Trophoblast cell (in vitro differentiated cells and primary cell): ENCODE results near the gene ZKSCAN8.

Source experiments
- DNase-seq, 2 donors: peaks; one replicate each; pipeline ENCODE4 v3.0.0-alpha.2; 2016
- H2AFZ ChIP-seq: 2 replicates; pipeline ENCODE4 v1.6.1; 2013; ENCODE audit warnings: low read length, moderate library complexity, mild to moderate bottlenecking; ENCODE audit not compliant: insufficient read depth, poor library complexity
- H2AK5ac ChIP-seq: 2 replicates; pipeline ENCODE4 v1.6.1; 2013; ENCODE audit warnings: mild to moderate bottlenecking, low read length
- H2BK120ac ChIP-seq: 2 replicates; pipeline ENCODE4 v1.6.1; 2013; ENCODE audit warnings: low read length, mild to moderate bottlenecking, moderate library complexity; ENCODE audit not compliant: insufficient read depth, poor library complexity
- H2BK12ac ChIP-seq: 2 replicates; pipeline ENCODE4 v1.6.1; 2013; ENCODE audit warnings: mild to moderate bottlenecking, low read length, moderate library complexity
- H2BK5ac ChIP-seq: 2 replicates; pipeline ENCODE4 v1.6.1; 2013; ENCODE audit warnings: low read length, low read depth, moderate library complexity, mild to moderate bottlenecking; ENCODE audit not compliant: poor library complexity
- H3K14ac ChIP-seq: 2 replicates; pipeline ENCODE4 v1.6.1; 2013; ENCODE audit warnings: mild to moderate bottlenecking, low read length
- H3K18ac ChIP-seq: 2 replicates; pipeline ENCODE4 v1.6.1; 2013; ENCODE audit warnings: mild to moderate bottlenecking, low read length
- H3K23ac ChIP-seq: 2 replicates; pipeline ENCODE4 v1.6.1; 2013; ENCODE audit warnings: low read length
- H3K27ac ChIP-seq: 2 replicates; pipeline ENCODE4 v1.5.1; 2013; ENCODE audit warnings: low read depth, mild to moderate bottlenecking, inconsistent platforms, low read length, moderate library complexity
- H3K27me3 ChIP-seq: 2 replicates; pipeline ENCODE4 v1.6.1; 2013; ENCODE audit warnings: inconsistent platforms, mild to moderate bottlenecking, low read length, moderate library complexity; ENCODE audit not compliant: insufficient read depth
- H3K36me3 ChIP-seq, 2 experiments: 1 replicate in 1 of 2; 2 replicates in 1 of 2; pipeline ENCODE4 v1.6.1; 2013; ENCODE audit warnings: low read length in 2 of 2, mild to moderate bottlenecking in 2 of 2, moderate library complexity in 1 of 2; ENCODE audit not compliant: insufficient read depth in 2 of 2, control insufficient read depth in 1 of 2
- H3K4ac ChIP-seq: 2 replicates; pipeline ENCODE4 v1.6.1; 2013; ENCODE audit warnings: low read depth, mild to moderate bottlenecking, low read length, moderate library complexity
- H3K4me1 ChIP-seq, 2 experiments: 1 replicate in 1 of 2; 2 replicates in 1 of 2; pipeline ENCODE4 v1.6.1; 2013; ENCODE audit warnings: low read length in 2 of 2, mild to moderate bottlenecking in 2 of 2, moderate library complexity in 1 of 2; ENCODE audit not compliant: insufficient read depth in 2 of 2, control insufficient read depth in 1 of 2
- H3K4me2 ChIP-seq: 2 replicates; pipeline ENCODE4 v1.6.1; 2013; ENCODE audit warnings: inconsistent platforms, mild to moderate bottlenecking, low read length, moderate library complexity
- H3K4me3 ChIP-seq: 2 replicates; pipeline ENCODE4 v1.5.1; 2013; ENCODE audit warnings: mild to moderate bottlenecking, low read depth, low read length, inconsistent platforms
- H3K79me1 ChIP-seq: one replicate; pipeline ENCODE4 v1.6.1; 2013; ENCODE audit warnings: low read length
- H3K79me2 ChIP-seq: 2 replicates; pipeline ENCODE4 v1.6.1; 2013; ENCODE audit warnings: low read length, mild to moderate bottlenecking; ENCODE audit not compliant: control insufficient read depth, insufficient read depth, poor library complexity
- H3K9ac ChIP-seq: 2 replicates; pipeline ENCODE4 v1.6.1; 2013; ENCODE audit warnings: mild to moderate bottlenecking, low read length
- H3K9me3 ChIP-seq: 2 replicates; pipeline ENCODE4 v1.6.1; 2013; ENCODE audit warnings: low read depth, mild to moderate bottlenecking, control low read depth, inconsistent platforms, low read length; ENCODE audit not compliant: insufficient read depth
- H4K12ac ChIP-seq: 2 replicates; pipeline ENCODE4 v1.6.1; 2013; ENCODE audit warnings: low read depth, mild to moderate bottlenecking, low read length, moderate library complexity
- H4K8ac ChIP-seq: 2 replicates; pipeline ENCODE4 v1.6.1; 2013; ENCODE audit warnings: low read depth, mild to moderate bottlenecking, low read length, moderate library complexity
- H4K91ac ChIP-seq: one replicate; pipeline ENCODE4 v1.6.1; 2013; ENCODE audit warnings: low read depth, mild to moderate bottlenecking, low read length, moderate library complexity
- WGBS: extraction: QIAGEN DNeasy Blood & Tissue Kit; methylation state at CpG from one replicate; pipeline ENCODE4 v1.1.7; 2013; ENCODE audit warnings: missing lambda C conversion rate; ENCODE audit not compliant: insufficient read length, insufficient coverage; ENCODE audit errors: extremely low coverage; 5-methylcytosine and 5-hydroxymethylcytosine counted together

ZKSCAN8 gene

DNA sequence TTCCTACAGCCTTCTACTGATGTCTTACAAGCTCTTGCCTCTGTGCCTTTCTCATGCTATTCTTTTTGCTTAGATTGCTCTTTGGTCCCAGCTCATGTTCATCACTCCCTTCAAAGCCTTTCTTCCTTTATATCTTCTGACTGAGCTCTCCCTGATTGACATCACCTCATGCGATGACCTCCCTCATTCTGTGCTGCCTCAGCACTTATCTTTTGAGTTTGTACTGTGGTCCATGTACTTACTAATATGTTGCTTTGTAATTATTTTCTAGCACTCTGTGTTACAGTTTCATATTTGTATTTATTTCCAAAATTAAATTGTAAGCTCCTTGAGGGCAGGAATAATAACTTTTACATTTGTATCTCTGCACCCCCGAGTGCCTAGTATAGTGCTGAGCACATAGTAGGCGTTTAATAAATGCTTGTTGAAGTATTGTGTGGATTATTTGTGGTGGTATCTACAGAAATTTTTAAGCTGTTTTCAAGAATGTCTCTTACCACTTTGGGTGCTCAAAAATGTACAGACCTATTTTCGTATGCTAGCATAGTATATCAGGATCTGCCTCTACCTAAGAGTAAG lies 17.4 kb downstream of the ZKSCAN8 start:
- no CpG with 5 or more reads among the region's 4 CpGs for WGBS
- H2AK5ac ChIP-seq = no peak overlapping the region

DNA sequence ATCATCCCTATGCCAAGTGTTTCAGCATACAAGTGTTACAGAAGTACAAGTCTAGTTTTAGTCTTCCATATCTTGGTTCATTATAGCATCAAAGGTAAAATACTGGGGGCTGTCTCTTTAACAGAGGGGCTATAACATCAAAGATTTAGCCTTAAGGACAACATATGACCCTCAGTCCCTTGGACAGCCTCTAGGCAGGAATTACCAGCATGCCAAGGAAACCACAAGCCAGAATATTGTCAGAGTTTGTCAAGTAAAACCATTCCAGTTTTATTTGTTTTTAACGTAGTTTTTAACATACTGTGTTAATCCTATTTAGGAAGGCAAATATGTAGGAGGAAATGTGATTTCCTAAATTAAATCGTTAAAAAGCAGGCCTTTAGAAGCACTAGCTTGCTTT lies 18.6 kb downstream of the ZKSCAN8 start:
- WGBS = no CpG with 5 or more reads among the region's 2 CpGs
- no peak overlapping the region for H3K23ac ChIP-seq
- peaks cover 5% of the 10 kb centered on the region for H3K9me3 ChIP-seq
- H4K12ac ChIP-seq = no peak overlapping the region
- H2BK12ac ChIP-seq = no peak overlapping the region
- H3K4me3 ChIP-seq = no peak overlapping the region
- H3K18ac ChIP-seq = no peak overlapping the region
- no peak overlapping the region for H3K4me2 ChIP-seq
- H4K91ac ChIP-seq = no peak overlapping the region
- no peak overlapping the region for H3K27ac ChIP-seq
- no peak overlapping the region for H3K14ac ChIP-seq
- no peak overlapping the region for H2BK120ac ChIP-seq
- H3K79me2 ChIP-seq = no peaks in the 10 kb centered on the region
- H3K4ac ChIP-seq = no peak overlapping the region
- no peaks in the 10 kb centered on the region for H3K79me1 ChIP-seq
- no peak for DNase-seq
- no peak overlapping the region for H3K9ac ChIP-seq
- H3K36me3 ChIP-seq = peaks cover 0 to 2% of the 10 kb centered on the region in 2 experiments
- H2AK5ac ChIP-seq = no peak overlapping the region
- no peak overlapping the region for H2AFZ ChIP-seq
- peaks cover 0 to 3% of the 10 kb centered on the region in 2 experiments for H3K4me1 ChIP-seq
- no peak overlapping the region for H4K8ac ChIP-seq
- H3K27me3 ChIP-seq = no peaks in the 10 kb centered on the region
- H2BK5ac ChIP-seq = no peak overlapping the region

More for the DNA sequence above, 17.4 kb downstream of the ZKSCAN8 start:
- no peaks in the 10 kb centered on the region for H3K27me3 ChIP-seq
- no peak overlapping the region for H3K14ac ChIP-seq
- no peaks in the 10 kb centered on the region for H3K79me2 ChIP-seq
- H4K8ac ChIP-seq = no peak overlapping the region
- no peaks in the 10 kb centered on the region for H3K79me1 ChIP-seq
- no peak overlapping the region for H3K9ac ChIP-seq
- H4K91ac ChIP-seq = no peak overlapping the region
- no peak overlapping the region for H3K4me3 ChIP-seq
- H3K18ac ChIP-seq = no peak overlapping the region
- H2AFZ ChIP-seq = no peak overlapping the region
- H3K27ac ChIP-seq = no peak overlapping the region
- no peak overlapping the region for H2BK5ac ChIP-seq
- H2BK12ac ChIP-seq = no peak overlapping the region
- peaks cover 0 to 3% of the 10 kb centered on the region in 2 experiments for H3K4me1 ChIP-seq
- peaks cover 0 to 9% of the 10 kb centered on the region in 2 experiments for H3K36me3 ChIP-seq
- H4K12ac ChIP-seq = no peak overlapping the region
- DNase-seq = no peak
- H3K9me3 ChIP-seq = peaks cover 5% of the 10 kb centered on the region
- no peak overlapping the region for H3K4ac ChIP-seq
- H3K4me2 ChIP-seq = no peak overlapping the region
- no peak overlapping the region for H2BK120ac ChIP-seq
- no peak overlapping the region for H3K23ac ChIP-seq

DNA sequence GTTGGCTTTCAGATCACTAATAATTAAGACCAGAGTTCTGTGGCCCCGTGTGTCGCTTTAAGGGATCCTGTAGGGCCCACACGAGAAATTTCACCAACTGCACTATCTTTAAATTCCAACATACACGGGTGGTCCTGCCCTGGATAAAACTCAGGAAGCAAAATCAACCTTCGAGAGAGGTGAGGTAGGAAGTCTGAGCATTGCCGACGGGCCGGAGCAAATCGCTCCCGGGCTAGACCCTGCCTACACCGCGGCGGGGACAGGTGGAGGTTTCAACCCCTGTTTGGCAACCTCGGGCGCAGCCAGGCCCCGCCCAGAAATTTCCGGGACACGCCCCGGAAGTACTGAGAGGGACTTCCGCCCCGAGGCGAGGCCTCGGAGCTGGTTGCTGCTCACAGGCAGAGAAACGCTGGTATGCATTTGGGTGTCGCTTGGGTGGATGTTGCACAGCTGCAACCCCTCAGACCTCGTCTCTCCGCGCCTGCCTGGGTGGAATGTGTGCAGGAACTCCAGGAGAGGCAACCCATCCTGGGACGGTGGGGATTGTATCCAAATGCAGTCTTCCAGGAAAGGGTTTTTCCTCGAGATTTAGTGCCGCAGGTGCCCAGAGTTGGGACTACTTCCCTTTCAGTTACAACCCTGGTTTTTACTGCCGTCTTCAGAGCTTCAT lies 19.9 kb downstream of the ZKSCAN8 start:
- Histone ChIP-seq H3K14ac (no peak overlapping the region), H3K4ac (no peak overlapping the region), H3K36me3 (peaks cover 0 to 2% of the 10 kb centered on the region in 2 experiments), H3K23ac (no peak overlapping the region), H3K4me2 (peak overlapping the region; percentile 75), H4K91ac (no peak overlapping the region), H2AK5ac (no peak overlapping the region), H3K18ac (no peak overlapping the region), H3K4me3 (peak overlapping the region; percentile 73), H2BK120ac (no peak overlapping the region), H3K9ac (peak overlapping the region; percentile 67), H3K27me3 (no peaks in the 10 kb centered on the region), H3K79me1 (no peaks in the 10 kb centered on the region), H3K79me2 (no peaks in the 10 kb centered on the region), H2BK5ac (no peak overlapping the region), H2AFZ (peak overlapping the region; percentile 88), H3K9me3 (peaks cover 5% of the 10 kb centered on the region), H3K4me1 (peaks cover 0 to 3% of the 10 kb centered on the region in 2 experiments), H3K27ac (no peak overlapping the region), H4K12ac (peak overlapping the region; percentile 47), H4K8ac (peak overlapping the region; percentile 56), H2BK12ac (no peak overlapping the region)
- DNase-seq = peak; percentile 78 to 92
- no CpG with 5 or more reads among the region's 32 CpGs for WGBS

DNA sequence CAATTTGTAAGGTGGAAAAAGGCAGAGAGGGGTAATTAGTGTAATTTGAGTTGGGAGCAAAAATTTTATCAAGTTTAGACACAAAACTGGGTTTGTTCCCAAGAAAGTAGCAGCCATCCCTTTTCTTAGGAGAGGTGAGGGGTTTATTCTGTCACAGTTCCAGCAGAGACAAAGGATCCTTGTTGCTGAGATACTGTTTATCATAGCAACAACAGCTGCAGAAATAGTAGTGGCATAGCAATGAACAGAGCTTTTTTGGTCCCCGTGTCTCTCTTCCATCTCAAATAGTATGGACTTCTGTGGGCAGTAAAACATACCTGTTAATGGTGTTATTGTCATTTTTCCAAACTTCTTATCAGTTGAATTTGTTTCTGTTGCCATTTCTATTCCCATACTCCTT lies 23.9 kb downstream of the ZKSCAN8 start:
- H3K18ac ChIP-seq = no peak overlapping the region
- H3K14ac ChIP-seq = no peak overlapping the region
- no peaks in the 10 kb centered on the region for H3K79me1 ChIP-seq
- no peaks in the 10 kb centered on the region for H3K27me3 ChIP-seq
- no peak overlapping the region for H3K4me2 ChIP-seq
- no peak overlapping the region for H3K4ac ChIP-seq
- peaks cover 5% of the 10 kb centered on the region for H3K9me3 ChIP-seq
- DNase-seq = no peak
- no peak overlapping the region for H3K4me3 ChIP-seq
- no peak overlapping the region for H2AFZ ChIP-seq
- no peak overlapping the region for H3K27ac ChIP-seq
- no peak overlapping the region for H2BK5ac ChIP-seq
- H3K4me1 ChIP-seq = peaks cover 0 to 3% of the 10 kb centered on the region in 2 experiments
- no peaks in the 10 kb centered on the region for H3K79me2 ChIP-seq
- H3K36me3 ChIP-seq = no peaks in the 10 kb centered on the region
- H2BK120ac ChIP-seq = no peak overlapping the region
- H2BK12ac ChIP-seq = no peak overlapping the region
- WGBS = no CpG with 5 or more reads among the region's 1 CpG
- H4K12ac ChIP-seq = no peak overlapping the region
- H3K23ac ChIP-seq = no peak overlapping the region
- no peak overlapping the region for H3K9ac ChIP-seq
- H4K8ac ChIP-seq = no peak overlapping the region
- no peak overlapping the region for H2AK5ac ChIP-seq
- H4K91ac ChIP-seq = no peak overlapping the region
